OCI-LY7 (cell line): ENCODE measurements around the gene TADA1. TPM values are rescaled to one million over a fixed set of nuclear protein-coding genes. Genes with fewer than 3 reads are reported as not detected.

Experiments
- BruUV-seq: library from RNA; stranded (reverse); fragments of 400-500 nt; replicated peaks from 2 replicates; lab custom pipeline; 2021; lab: Mats Ljungman, UMichigan
- CTCF ChIA-PET: fragments of 300-600 bp; sonication (Branson Sonifier 250); formaldehyde crosslinking; loops from one replicate; lab custom pipeline; 2022; ENCODE audit warnings: antibody characterized with exemption; ENCODE audit not compliant: unreplicated experiment; lab: Charles Lee
- POLR2A ChIA-PET: fragments of 300-600 bp; sonication (Branson Sonifier 250); formaldehyde crosslinking; loops from one replicate; lab custom pipeline; 2022; ENCODE audit warnings: antibody characterized with exemption; lab: Charles Lee
- DNase-seq: peaks from one replicate; pipeline ENCODE4 v3.0.0-alpha.2; 2015; ENCODE audit warnings: low spot score
- H2AFZ ChIP-seq: fragments of 200-600 bp; sonication (generic), shearing (Covaris generic); 2 replicates; pipeline ENCODE4 v1.6.1; 2014; ENCODE audit warnings: mild to moderate bottlenecking, antibody characterized with exemption, low read length, moderate library complexity
- H3K27ac ChIP-seq: fragments of 200-600 bp; sonication (generic); 2 replicates; pipeline ENCODE4 v1.5.1; 2014; ENCODE audit warnings: mixed run types, low read depth, mild to moderate bottlenecking, moderate library complexity, low read length, inconsistent platforms; ENCODE audit not compliant: poor library complexity, severe bottlenecking
- H3K36me3 ChIP-seq: fragments of 200-600 bp; sonication (generic); 2 replicates; pipeline ENCODE4 v1.6.1; 2014; ENCODE audit warnings: mild to moderate bottlenecking, antibody characterized with exemption, low read length, moderate library complexity, mixed read lengths; ENCODE audit not compliant: insufficient read depth
- H3K4me1 ChIP-seq: fragments of 200-600 bp; sonication (generic); 2 replicates; pipeline ENCODE4 v1.5.1; 2014; ENCODE audit warnings: mild to moderate bottlenecking, low read length; ENCODE audit not compliant: insufficient read depth, poor library complexity, severe bottlenecking
- H3K4me2 ChIP-seq: fragments of 200-600 bp; sonication (generic); 2 replicates; pipeline ENCODE4 v1.6.1; 2014; ENCODE audit warnings: mild to moderate bottlenecking, low read length
- H3K4me3 ChIP-seq: fragments of 200-600 bp; sonication (generic); 2 replicates; pipeline ENCODE4 v1.5.1; 2014; ENCODE audit warnings: mild to moderate bottlenecking, low read depth, low read length; ENCODE audit not compliant: poor library complexity, severe bottlenecking
- H3K79me2 ChIP-seq: fragments of 200-600 bp; sonication (generic); 2 replicates; pipeline ENCODE4 v1.6.1; 2016; ENCODE audit warnings: low read depth, mild to moderate bottlenecking, low read length, moderate library complexity, mixed read lengths; ENCODE audit not compliant: insufficient read depth
- H3K9me2 ChIP-seq: fragments of 200-600 bp; sonication (generic); 2 replicates; pipeline ENCODE4 v1.6.1; 2016; ENCODE audit warnings: mild to moderate bottlenecking, low read length, mixed read lengths; ENCODE audit not compliant: insufficient read depth
- H3K9me3 ChIP-seq: fragments of 200-600 bp; sonication (generic); 2 replicates; pipeline ENCODE4 v1.6.1; 2014; ENCODE audit warnings: mild to moderate bottlenecking, mixed run types, low read length, mixed read lengths
- H4K20me1 ChIP-seq: fragments of 200-600 bp; sonication (generic); 2 replicates; pipeline ENCODE4 v1.6.1; 2014; ENCODE audit warnings: mild to moderate bottlenecking, antibody characterized with exemption, low read length, moderate library complexity, mixed read lengths; ENCODE audit not compliant: insufficient read depth
- EZH2phosphoT487 ChIP-seq: fragments of 200-600 bp; sonication (generic); IDR thresholded peaks from 2 replicates; pipeline ENCODE4 v1.6.1; 2018; ENCODE audit warnings: low read depth, borderline replicate concordance, mild to moderate bottlenecking, mixed run types, antibody characterized with exemption, low read length, moderate library complexity, mixed read lengths
- intact Hi-C: fragments of 100-400 bp; cut with micrococcal nuclease; formaldehyde crosslinking; loops from one replicate; pipeline ENCODE4 v1.10.0; 2022; ENCODE audit not compliant: unreplicated experiment
- total RNA-seq, 2 experiments: library from RNA; depleted of rRNA in 1 of 2; stranded (reverse); fragments of >200 nt in 1 of 2; shearing (Covaris generic) in 1 of 2; gene quantifications; 2 replicates each; pipeline ENCODE4 v1.2.3, GENCODE V29; 2014 to 2022
- TF ChIP-seq, protein P1 (sequence below): fragments of 200-600 bp; sonication (generic); conservative IDR thresholded peaks from 2 replicates; pipeline ENCODE4 v1.5.1; 2014; ENCODE audit warnings: mild to moderate bottlenecking, antibody characterized with exemption, low read length, moderate library complexity, mixed read lengths

TADA1 gene
- total RNA-seq, 2 experiments from 2014 or later: 16.4 to 16.9 TPM

DNA sequence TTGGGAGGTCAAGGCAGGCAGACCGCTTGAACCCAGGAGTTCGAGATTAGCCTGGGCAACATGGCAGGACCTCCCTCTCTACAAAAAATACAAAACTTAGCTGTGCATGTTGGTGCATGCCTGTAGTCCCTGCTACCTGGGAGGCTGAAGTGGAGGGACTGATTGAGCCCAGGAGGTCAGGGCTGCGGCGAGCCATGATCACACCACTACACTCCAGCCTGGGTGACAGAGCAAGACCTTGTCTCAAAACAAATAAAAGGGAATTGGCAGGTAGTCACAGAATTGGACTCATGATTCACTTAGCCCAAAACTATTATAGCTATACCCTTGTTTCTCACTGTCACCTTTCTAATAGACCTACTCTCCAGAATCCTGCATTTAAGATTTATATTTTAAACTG, 5.5 kb downstream of the TADA1 start:
- H3K36me3 ChIP-seq: peaks cover 44% of the 10 kb centered on the region
- H3K4me1 ChIP-seq: peaks cover 10% of the 10 kb centered on the region
- H3K9me2 ChIP-seq: no peaks in the 10 kb centered on the region
- CTCF ChIA-PET: no interaction called here
- peaks cover 51% of the 10 kb centered on the region for H3K79me2 ChIP-seq
- H4K20me1 ChIP-seq: peaks cover 15% of the 10 kb centered on the region; the same call in 1 of the 2 replicates
- POLR2A ChIA-PET: interaction anchor here (1.5 to 1.7 kb wide), 2 partner anchors 7 to 30 kb away, joined by 3 to 4 read pairs; no protein-coding TSS in a partner anchor
- H2AFZ ChIP-seq: no peak overlapping the region
- intact Hi-C loops: no loop called here
- TF ChIP-seq, protein P1, sequence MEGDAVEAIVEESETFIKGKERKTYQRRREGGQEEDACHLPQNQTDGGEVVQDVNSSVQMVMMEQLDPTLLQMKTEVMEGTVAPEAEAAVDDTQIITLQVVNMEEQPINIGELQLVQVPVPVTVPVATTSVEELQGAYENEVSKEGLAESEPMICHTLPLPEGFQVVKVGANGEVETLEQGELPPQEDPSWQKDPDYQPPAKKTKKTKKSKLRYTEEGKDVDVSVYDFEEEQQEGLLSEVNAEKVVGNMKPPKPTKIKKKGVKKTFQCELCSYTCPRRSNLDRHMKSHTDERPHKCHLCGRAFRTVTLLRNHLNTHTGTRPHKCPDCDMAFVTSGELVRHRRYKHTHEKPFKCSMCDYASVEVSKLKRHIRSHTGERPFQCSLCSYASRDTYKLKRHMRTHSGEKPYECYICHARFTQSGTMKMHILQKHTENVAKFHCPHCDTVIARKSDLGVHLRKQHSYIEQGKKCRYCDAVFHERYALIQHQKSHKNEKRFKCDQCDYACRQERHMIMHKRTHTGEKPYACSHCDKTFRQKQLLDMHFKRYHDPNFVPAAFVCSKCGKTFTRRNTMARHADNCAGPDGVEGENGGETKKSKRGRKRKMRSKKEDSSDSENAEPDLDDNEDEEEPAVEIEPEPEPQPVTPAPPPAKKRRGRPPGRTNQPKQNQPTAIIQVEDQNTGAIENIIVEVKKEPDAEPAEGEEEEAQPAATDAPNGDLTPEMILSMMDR: no peak
- TF ChIP-seq EZH2phosphoT487: no peak
- H3K4me3 ChIP-seq: no peak overlapping the region
- DNase-seq: no peak
- no TSS peak for BruUV-seq
- H3K9me3 ChIP-seq: no peaks in the 10 kb centered on the region
- no peak overlapping the region for H3K27ac ChIP-seq
- no peak overlapping the region for H3K4me2 ChIP-seq

DNA sequence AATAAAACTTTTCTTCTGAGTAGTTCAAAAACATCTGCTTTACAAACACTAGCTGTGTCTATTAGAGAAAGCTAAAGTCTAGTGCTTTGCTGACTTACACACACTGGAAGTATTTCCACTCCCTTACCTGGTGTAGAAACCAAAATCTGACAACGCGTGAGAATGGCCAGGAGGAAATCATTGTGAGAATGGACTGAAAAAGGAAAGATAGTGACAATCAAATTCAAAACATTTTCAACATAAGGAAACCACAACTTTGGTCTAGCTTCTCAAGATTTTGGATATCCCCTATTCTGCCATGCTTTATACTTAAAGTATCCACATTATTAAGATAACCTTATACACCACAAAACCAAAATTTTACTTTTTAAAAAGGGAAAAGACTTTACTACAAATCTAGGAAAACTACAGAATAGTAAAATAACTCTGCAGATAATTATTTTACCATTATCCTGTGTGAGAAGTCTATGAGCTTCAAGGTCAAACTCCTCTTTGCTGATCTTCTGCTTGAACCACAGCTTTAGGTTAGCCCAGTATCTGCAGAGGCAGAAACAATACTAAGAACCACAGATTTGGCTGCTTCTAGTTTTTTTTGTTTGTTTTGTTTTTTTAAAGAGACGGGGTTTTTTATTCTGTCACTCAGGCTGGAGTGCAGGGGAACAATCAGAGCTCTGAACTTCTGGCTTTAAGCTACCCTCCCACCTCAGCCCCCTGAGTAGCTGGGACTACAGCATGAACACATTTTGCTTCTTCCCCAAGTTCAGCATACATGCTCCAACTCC, 6.6 kb downstream of the TADA1 start:
- Histone ChIP-seq H3K36me3 (peaks cover 54% of the 10 kb centered on the region), H3K9me2 (no peaks in the 10 kb centered on the region), H3K79me2 (peaks cover 41% of the 10 kb centered on the region), H3K4me1 (peaks cover 3% of the 10 kb centered on the region), H4K20me1 (0 out of 2 replicates have a peak, but pooled peaks cover 7% of the 10 kb centered on the region), H3K4me2 (no peak overlapping the region), H3K9me3 (no peaks in the 10 kb centered on the region), H3K27ac (no peak overlapping the region), H3K4me3 (no peak overlapping the region), H2AFZ (no peak overlapping the region)
- POLR2A ChIA-PET: interaction anchor here (0.6 to 1.0 kb wide), 2 partner anchors 18 to 172 kb away, joined by 3 to 5 read pairs; no protein-coding TSS in a partner anchor
- intact Hi-C loops: no loop called here
- DNase-seq: no peak
- no TSS peak for BruUV-seq
- CTCF ChIA-PET: no interaction called here
- no peak for TF ChIP-seq EZH2phosphoT487
- TF ChIP-seq, protein P1: no peak

DNA sequence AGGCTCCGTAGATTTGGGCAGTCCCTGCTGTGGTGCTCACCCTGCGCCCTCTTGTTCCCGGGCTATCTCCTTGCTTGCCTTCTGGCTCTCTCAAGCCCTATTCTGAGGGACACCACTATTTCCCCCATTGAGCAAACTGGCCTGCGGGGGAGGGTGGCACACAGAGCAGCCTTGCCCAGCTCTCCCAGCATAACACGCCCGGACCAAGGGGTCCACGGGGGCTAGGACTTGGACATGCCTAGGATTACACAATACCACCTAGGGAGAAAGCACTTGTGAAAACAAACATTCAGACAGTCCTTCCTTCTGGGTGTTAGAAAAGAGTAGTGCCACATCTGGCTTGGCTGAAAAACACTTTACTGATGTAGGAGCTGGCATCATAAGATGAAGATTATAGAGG, 7.4 kb downstream of the TADA1 start:
- POLR2A ChIA-PET: interaction anchor here (0.6 to 0.8 kb wide), 3 partner anchors 12 to 190 kb away, joined by 3 to 5 read pairs (median 3); no protein-coding TSS in a partner anchor
- Histone ChIP-seq H3K9me3 (no peaks in the 10 kb centered on the region), H3K27ac (no peak overlapping the region), H3K4me1 (no peaks in the 10 kb centered on the region), H3K36me3 (peaks cover 60% of the 10 kb centered on the region), H3K79me2 (peaks cover 32% of the 10 kb centered on the region), H2AFZ (no peak overlapping the region), H3K4me3 (no peak overlapping the region), H3K9me2 (no peaks in the 10 kb centered on the region), H4K20me1 (0 out of 2 replicates have a peak, but pooled peaks cover 7% of the 10 kb centered on the region), H3K4me2 (no peak overlapping the region)
- CTCF ChIA-PET: interaction anchor here (0.6 kb wide), 1 partner anchor 846 kb away, joined by 4 read pairs; no protein-coding TSS in a partner anchor
- intact Hi-C loops: no loop called here
- TF ChIP-seq, protein P1: no peak
- no peak for TF ChIP-seq EZH2phosphoT487
- BruUV-seq: no TSS peak
- no peak for DNase-seq
